HEK293T (cell line): ENCODE data around the gene RAD23A.
A peak's percentile ranks its signal among the peaks of the same experiment; 100 is the strongest.

Experiments
- CTCF ChIA-PET: fragments of 350-600 bp; formaldehyde crosslinking; extraction: SDS; loops from one replicate; lab custom pipeline; 2021; ENCODE audit warnings: antibody characterized with exemption, inconsistent platforms; lab: Yijun Ruan, JAX
- POLR2A ChIA-PET: fragments of 350-600 bp; formaldehyde crosslinking; extraction: SDS; loops from one replicate; lab custom pipeline; 2020; ENCODE audit warnings: antibody characterized with exemption, inconsistent platforms; lab: Yijun Ruan, JAX
- DNase-seq: peaks from one replicate; pipeline ENCODE4 v3.0.0; 2012; ENCODE audit warnings: mixed read lengths; ENCODE audit errors: extremely low spot score
- ARNT ChIP-seq: fragments of 450-650 bp; IDR thresholded peaks from 2 replicates; pipeline ENCODE4 v1.6.1; 2017; ENCODE audit warnings: mild to moderate bottlenecking
- BHLHE40 ChIP-seq: fragments of 450-650 bp; IDR thresholded peaks from 2 replicates; pipeline ENCODE4 v1.6.1; 2016; ENCODE audit warnings: mild to moderate bottlenecking, moderate library complexity, borderline replicate concordance
- CTBP1 ChIP-seq: fragments of 450-650 bp; IDR thresholded peaks from 2 replicates; pipeline ENCODE4 v1.6.1; 2016; ENCODE audit warnings: borderline replicate concordance
- ELF4 ChIP-seq: fragments of 450-650 bp; IDR thresholded peaks from 2 replicates; pipeline ENCODE4 v1.6.1; 2017; ENCODE audit warnings: antibody characterized with exemption
- FOXA1 ChIP-seq: fragments of 450-650 bp; IDR thresholded peaks from 2 replicates; pipeline ENCODE4 v1.6.1; 2016; ENCODE audit warnings: mild to moderate bottlenecking
- FOXK2 ChIP-seq: fragments of 450-650 bp; IDR thresholded peaks from 2 replicates; pipeline ENCODE4 v1.6.1; 2016; ENCODE audit warnings: mild to moderate bottlenecking
- FOXM1 ChIP-seq: fragments of 450-650 bp; IDR thresholded peaks from 2 replicates; pipeline ENCODE4 v1.6.1; 2017; ENCODE audit warnings: mild to moderate bottlenecking, borderline replicate concordance
- HDGF ChIP-seq: fragments of 450-650 bp; IDR thresholded peaks from 2 replicates; pipeline ENCODE4 v1.6.1; 2017; ENCODE audit warnings: antibody characterized with exemption, borderline replicate concordance
- L3MBTL2 ChIP-seq: fragments of 450-650 bp; conservative IDR thresholded peaks from 2 replicates; pipeline ENCODE4 v1.6.1; 2016; ENCODE audit warnings: mild to moderate bottlenecking
- LEF1 ChIP-seq: fragments of 450-650 bp; IDR thresholded peaks from 2 replicates; pipeline ENCODE4 v1.6.1; 2017; ENCODE audit warnings: mild to moderate bottlenecking, borderline replicate concordance
- NFRKB ChIP-seq: fragments of 450-650 bp; IDR thresholded peaks from 2 replicates; pipeline ENCODE4 v1.6.1; 2016; ENCODE audit warnings: mild to moderate bottlenecking, moderate library complexity
- SP1 ChIP-seq: fragments of 450-650 bp; IDR thresholded peaks from 2 replicates; pipeline ENCODE4 v1.6.1; 2017
- SUZ12 ChIP-seq: fragments of 450-650 bp; IDR thresholded peaks from 2 replicates; pipeline ENCODE4 v1.6.1; 2016; ENCODE audit warnings: mild to moderate bottlenecking
- TARDBP ChIP-seq: fragments of 450-650 bp; IDR thresholded peaks from 2 replicates; pipeline ENCODE4 v1.6.1; 2016
- ZNF384 ChIP-seq: fragments of 450-650 bp; IDR thresholded peaks from 2 replicates; pipeline ENCODE4 v1.6.1; 2016
- TF ChIP-seq, protein P1 (sequence below): fragments of 450-650 bp; IDR thresholded peaks from 2 replicates; pipeline ENCODE4 v1.6.1; 2016

RAD23A gene

DNA sequence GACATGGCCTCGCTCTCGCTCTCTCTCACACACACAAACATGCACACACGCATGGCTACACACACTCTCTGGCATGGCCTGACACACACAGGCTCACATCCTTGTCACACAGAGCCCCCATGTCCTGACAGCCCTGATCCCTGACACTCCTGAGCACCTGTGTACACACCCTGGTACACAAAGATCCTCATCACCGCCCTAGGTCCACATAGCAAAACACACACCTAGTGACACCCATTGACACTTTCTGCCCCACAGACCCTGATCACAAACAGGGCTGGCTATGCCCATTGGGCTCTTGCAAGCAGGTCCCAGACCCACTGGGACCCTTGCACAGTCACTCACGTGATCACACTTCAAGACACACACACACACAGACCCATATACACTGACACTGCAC, 45.6 kb downstream of the RAD23A start:
- DNase-seq: no peak
- CTCF ChIA-PET: no interaction called here
- TF ChIP-seq CTBP1: no peak
- TF ChIP-seq SUZ12: no peak
- TF ChIP-seq ZNF384: no peak
- TF ChIP-seq FOXA1: no peak
- TF ChIP-seq NFRKB: no peak
- TF ChIP-seq FOXK2: no peak
- TF ChIP-seq, protein P1, sequence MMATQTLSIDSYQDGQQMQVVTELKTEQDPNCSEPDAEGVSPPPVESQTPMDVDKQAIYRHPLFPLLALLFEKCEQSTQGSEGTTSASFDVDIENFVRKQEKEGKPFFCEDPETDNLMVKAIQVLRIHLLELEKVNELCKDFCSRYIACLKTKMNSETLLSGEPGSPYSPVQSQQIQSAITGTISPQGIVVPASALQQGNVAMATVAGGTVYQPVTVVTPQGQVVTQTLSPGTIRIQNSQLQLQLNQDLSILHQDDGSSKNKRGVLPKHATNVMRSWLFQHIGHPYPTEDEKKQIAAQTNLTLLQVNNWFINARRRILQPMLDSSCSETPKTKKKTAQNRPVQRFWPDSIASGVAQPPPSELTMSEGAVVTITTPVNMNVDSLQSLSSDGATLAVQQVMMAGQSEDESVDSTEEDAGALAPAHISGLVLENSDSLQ: no peak
- no peak for TF ChIP-seq SP1
- no peak for TF ChIP-seq TARDBP
- TF ChIP-seq ELF4: no peak
- POLR2A ChIA-PET: interaction anchor here (0.6 kb wide), 1 partner anchor 60 kb away, joined by 4 read pairs; no protein-coding TSS in a partner anchor

DNA sequence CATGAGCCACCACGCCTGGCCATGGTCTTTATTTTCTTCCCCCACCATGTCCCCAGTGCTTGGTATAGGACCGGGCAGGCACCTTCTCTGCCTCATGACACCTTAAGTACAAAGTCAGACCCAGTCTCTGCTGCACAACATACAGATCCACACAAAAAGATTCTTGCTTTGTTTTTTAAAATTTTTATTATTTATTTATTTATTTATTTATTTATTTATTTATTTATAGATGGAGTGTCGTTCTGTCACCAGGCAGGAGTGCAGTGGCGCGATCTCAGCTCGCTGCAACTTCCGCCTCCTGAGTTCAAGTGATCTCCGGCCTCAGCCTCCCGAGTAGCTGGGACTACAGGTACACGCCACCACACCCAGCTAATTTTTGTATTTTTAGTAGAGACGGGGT, 47.1 kb downstream of the RAD23A start:
- DNase-seq: no peak
- TF ChIP-seq BHLHE40 (no peak), ELF4 (no peak), SP1 (no peak), FOXM1 (no peak), HDGF (no peak), SUZ12 (no peak), CTBP1 (no peak), FOXA1 (no peak), FOXK2 (no peak), L3MBTL2 (no peak), TARDBP (no peak), NFRKB (no peak), LEF1 (no peak)
- TF ChIP-seq, protein P1: no peak
- ChIA-PET CTCF (no interaction called here), POLR2A (no interaction called here)

DNA sequence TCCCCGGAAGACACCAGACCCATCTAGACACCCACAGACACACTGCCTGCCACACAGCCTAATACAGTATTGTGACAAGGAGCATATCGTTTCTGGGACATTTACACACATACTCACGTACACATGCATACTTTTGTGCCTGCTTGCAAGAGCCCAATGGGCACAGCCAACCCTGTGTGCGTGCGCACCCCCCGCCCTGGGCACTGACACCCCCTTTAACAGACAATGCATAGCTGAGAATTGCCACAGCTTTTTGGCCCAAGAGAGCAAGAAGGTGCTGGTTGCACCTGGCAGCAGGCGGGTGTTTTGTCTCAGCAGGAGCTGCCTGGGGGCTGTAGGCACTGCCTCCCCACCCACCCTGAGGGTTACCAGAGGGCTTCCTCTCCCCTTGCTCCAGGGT, 47.9 kb downstream of the RAD23A start:
- ChIA-PET POLR2A (no interaction called here), CTCF (no interaction called here)
- DNase-seq: no peak
- TF ChIP-seq ELF4 (no peak), BHLHE40 (no peak), ZNF384 (no peak), FOXA1 (no peak)

DNA sequence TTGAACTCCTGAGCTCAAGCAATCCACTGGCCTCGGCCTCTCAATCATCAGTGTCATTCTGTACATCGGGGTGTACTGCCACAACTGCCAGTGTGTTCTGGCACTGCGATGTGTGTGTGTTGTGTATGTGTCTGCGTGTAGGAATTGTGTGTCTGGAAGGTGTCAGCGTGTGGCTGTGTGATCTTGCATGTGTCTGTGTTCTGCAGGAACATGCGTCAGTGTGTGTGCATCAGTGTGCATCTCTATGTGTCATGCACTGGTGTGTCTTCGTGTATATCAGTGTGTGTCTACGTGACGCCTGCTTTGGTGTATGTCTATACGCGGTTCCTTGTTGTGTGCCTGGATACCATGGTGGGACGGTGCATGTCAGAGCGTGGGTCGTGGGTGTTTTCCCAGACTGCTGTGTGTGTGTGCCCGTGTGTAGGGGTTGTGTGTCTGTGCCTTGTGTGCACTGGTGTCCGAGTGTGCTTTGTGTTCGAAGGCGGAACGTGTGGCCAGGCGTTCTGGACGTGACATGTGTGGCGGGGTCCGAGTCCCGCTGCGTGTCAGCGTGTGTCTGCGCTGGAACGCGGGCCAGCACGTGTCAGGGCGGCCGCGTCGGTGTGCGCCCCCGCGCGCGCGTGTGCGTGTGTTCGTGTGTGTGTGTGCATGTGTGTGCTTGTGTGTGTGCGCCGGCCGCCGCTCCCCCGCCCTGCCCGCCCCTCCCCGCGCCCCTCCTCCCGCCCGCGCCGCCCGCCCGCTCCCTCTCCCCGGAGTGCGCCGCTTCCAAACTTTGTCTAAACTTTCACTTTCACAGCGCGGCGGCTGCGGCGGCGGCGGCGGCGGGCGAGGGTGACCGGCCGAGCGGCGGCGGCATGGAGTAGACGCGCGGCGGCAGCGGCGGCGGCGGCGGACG, 49.3 kb downstream of the RAD23A start, which contains the start of gene NFIX:
TSS of gene NFIX (plus strand) at position 775 of the 895 bp plus-strand sequence. CDS start 363 bp downstream, outside the sequence.
- ChIA-PET POLR2A (no interaction called here), CTCF (no interaction called here)
- TF ChIP-seq ARNT (no peak), SP1 (no peak), FOXK2 (no peak), L3MBTL2 (peak; percentile 82), BHLHE40 (no peak), SUZ12 (no peak), ELF4 (no peak), LEF1 (no peak), ZNF384 (no peak)
- TF ChIP-seq, protein P1: 0 out of 2 replicates have a peak, but pooled peaks have one; percentile 10

DNA sequence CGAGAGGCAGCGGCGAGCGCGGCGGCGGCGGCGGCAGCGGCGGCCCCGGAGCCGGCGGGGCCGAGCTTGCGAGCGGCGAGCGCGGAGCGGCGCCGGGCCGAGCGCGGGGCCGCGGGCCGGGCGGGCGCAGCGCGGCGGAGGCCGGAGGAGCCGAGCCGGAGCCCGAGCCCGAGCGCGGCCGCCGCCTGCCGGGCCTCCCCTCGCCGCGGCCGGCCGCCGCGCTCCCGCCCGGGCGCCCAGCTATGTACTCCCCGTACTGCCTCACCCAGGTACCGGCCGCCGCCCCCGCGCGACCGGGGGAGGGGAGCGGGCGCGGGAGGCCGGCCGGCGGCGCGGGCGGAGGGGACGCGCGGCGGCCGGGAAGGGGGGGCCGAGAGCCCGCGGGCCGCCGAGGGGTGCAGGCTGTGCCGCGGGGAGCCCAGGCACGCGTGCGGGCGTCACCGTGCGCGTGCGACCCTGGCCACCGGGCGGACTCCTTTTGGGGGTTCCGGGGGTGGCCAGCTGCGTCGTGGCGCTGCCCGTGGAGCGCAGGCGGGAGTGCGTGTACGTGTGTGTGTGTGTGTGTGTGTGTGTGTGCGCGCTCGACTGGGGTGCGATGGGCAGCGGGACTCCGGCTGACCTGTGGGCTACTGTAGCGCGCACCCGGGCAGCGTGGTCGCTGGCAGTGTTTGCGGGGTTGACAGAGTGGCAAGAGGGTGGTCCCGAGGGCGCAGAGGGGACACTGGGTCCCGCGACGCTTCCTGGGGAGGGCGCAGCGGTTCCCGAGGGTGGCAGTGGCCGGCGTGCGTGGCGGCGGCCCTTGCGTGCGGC, 50.1 kb downstream of the RAD23A start:
- TF ChIP-seq L3MBTL2: no peak
- TF ChIP-seq FOXA1: no peak
- TF ChIP-seq BHLHE40: no peak
- no peak for TF ChIP-seq SUZ12
- TF ChIP-seq, protein P1: no peak
- TF ChIP-seq NFRKB: no peak
- TF ChIP-seq FOXK2: no peak
- TF ChIP-seq ZNF384: no peak
- no peak for TF ChIP-seq CTBP1
- TF ChIP-seq ELF4: no peak
- TF ChIP-seq ARNT: no peak
- TF ChIP-seq FOXM1: no peak
- no peak for TF ChIP-seq HDGF
- no peak for TF ChIP-seq TARDBP
- TF ChIP-seq LEF1: no peak
- TF ChIP-seq SP1: no peak
- ChIA-PET CTCF (no interaction called here), POLR2A (no interaction called here)
- DNase-seq: no peak

More for the DNA sequence above, 49.3 kb downstream of the RAD23A start, which contains the start of gene NFIX:
- DNase-seq: peak; percentile 60
